ENCODE measurements around the gene SETD4. TPM values are rescaled to one million over a fixed set of nuclear protein-coding genes. Genes with fewer than 3 reads are reported as not detected.
A peak's percentile ranks its signal among the peaks of the same experiment; 100 is the strongest.

The SETD4 gene
- total and polyA plus RNA-seq, 2 of the 4 experiments (the other 2 are of a cell fraction) = 9.5 to 11.4 TPM

DNA sequence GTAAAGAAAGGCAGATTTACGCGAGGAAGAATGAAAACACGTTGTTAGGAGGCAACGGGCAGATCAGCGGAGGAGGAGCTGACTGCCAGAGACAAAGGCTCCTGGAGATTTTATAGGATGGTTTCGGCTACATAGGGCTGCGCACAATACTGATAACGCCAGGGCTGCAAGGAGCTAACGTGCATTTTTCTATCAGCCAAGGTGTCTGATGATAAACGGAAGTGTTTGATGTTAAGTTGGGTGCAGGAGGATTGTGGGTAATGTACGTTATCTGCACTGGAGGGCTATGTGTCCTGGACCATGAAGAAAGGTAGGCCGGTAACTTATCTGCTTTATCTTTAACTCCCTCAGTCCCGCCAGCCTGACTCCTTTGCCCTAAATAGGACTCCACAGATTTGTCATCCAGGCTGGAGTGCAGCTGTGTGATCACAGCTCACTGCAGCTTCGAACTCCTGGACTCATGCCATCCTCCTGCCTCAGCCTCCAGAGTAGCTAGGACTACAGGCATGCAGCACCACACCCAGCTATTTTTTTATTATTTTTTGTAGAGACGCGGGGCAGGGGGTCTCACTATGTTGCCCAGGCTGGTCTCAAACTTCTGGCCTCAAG, 29.6 kb downstream of the SETD4 start:
- no peak overlapping the region for H3K4ac ChIP-seq (ENCODE audit: low read depth, low read length)
- DNase-seq (peak; percentile 42), ATAC-seq (ENCODE audit: low read depth) (no peak)
- no peaks in the 10 kb centered on the region for H3K9me3 ChIP-seq (ENCODE audit: control insufficient read depth, insufficient read depth, low read length)
- no peak overlapping the region for H3K4me3 ChIP-seq (ENCODE audit: insufficient read depth, low read depth, low read length)
- H3K14ac ChIP-seq (replicated peaks; ENCODE audit: low read depth, low read length) = no peak overlapping the region
- no peak overlapping the region for H2AK9ac ChIP-seq (replicated peaks; ENCODE audit: low read depth, low read length, poor library complexity)
- dilution Hi-C loops (cut with HindIII; ENCODE audit: low sequenced_read_pairs, unreplicated experiment) (no loop called here), intact Hi-C loops (cut with micrococcal nuclease) (no loop called here), in situ Hi-C loops (cut with MboI; ENCODE audit: low sequenced_read_pairs) (no loop called here)
- H3K56ac ChIP-seq (ENCODE audit: extremely low read depth, insufficient read depth, low read length) = no peak overlapping the region
- H2AFZ ChIP-seq (replicated peaks; ENCODE audit: low read length, poor library complexity) = peak overlapping the region; percentile 13
- POLR2A ChIA-PET (ENCODE audit: unreplicated experiment) = no interaction called here
- H2BK5ac ChIP-seq (ENCODE audit: low read depth, low read length, poor library complexity, severe bottlenecking) = no peak overlapping the region
- BruUV-seq (replicated peaks) = no TSS peak
- H4K5ac ChIP-seq (ENCODE audit: low read depth, low read length) = no peak overlapping the region
- H3K9me1 ChIP-seq (ENCODE audit: insufficient read depth, low read length) = peaks cover 5% of the 10 kb centered on the region; the same call in 1 of the 2 replicates
- CTCF ChIA-PET = interaction anchor here (0.7 kb wide), 1 partner anchor 53 kb away, joined by 3 read pairs; no protein-coding TSS in a partner anchor
- H3K18ac ChIP-seq (ENCODE audit: low read depth, low read length) = no peak overlapping the region
- no peaks in the 10 kb centered on the region for H4K20me1 ChIP-seq (ENCODE audit: insufficient read depth, low read length)
- no peak overlapping the region for H2BK20ac ChIP-seq (ENCODE audit: low read depth, low read length)
- H3K36me3 ChIP-seq (ENCODE audit: control insufficient read depth, insufficient read depth, low read length) = peaks cover 7% of the 10 kb centered on the region
- TF ChIP-seq CEBPB (IDR thresholded peaks at IDR 0.05; ENCODE audit: low read depth, low read length) = no peak
- no peak for TF ChIP-seq BHLHE40 (IDR thresholded peaks at IDR 0.05; ENCODE audit: low read depth, low read length)
- no peak overlapping the region for H3K9ac ChIP-seq (ENCODE audit: low read depth, low read length)
- no peak overlapping the region for H2BK120ac ChIP-seq (ENCODE audit: low read depth, low read length)
- no peaks in the 10 kb centered on the region for H3K27me3 ChIP-seq (ENCODE audit: control insufficient read depth, insufficient read depth, low read length)
- H3K27ac ChIP-seq (ENCODE audit: insufficient read depth, low read length) = no peak overlapping the region
- H3K79me1 ChIP-seq (ENCODE audit: low read depth in 1 of 2, low read length in 2 of 2) = no peaks in the 10 kb centered on the region
- H2BK15ac ChIP-seq (ENCODE audit: low read depth, low read length) = no peak overlapping the region
- H3K4me1 ChIP-seq (ENCODE audit: control insufficient read depth, insufficient read depth, low read length) = peaks cover 3% of the 10 kb centered on the region; the same call in 1 of the 2 replicates
- no peak overlapping the region for H4K91ac ChIP-seq (ENCODE audit: insufficient read depth, low read depth, low read length)
- H4K8ac ChIP-seq (ENCODE audit: low read depth in 2 of 2, low read length in 2 of 2) = no peak overlapping the region
- WGBS, 2 experiments (ENCODE audit: extremely low coverage in 2 of 2, insufficient read length in 1 of 2) = 86% methylated on average over 6 of the region's 16 CpGs; no CpG with 5 or more reads in 1 of the 2 experiments
- no peak overlapping the region for H3K4me2 ChIP-seq (ENCODE audit: low read depth, low read length)
- H3K23ac ChIP-seq (ENCODE audit: low read depth, low read length) = no peak overlapping the region
- no peak overlapping the region for H2AK5ac ChIP-seq (ENCODE audit: low read depth, low read length)

Measured in IMR-90 (cell line).